HTR-8/SVneo (cell line): ENCODE data around the gene FGF8.
A peak's percentile ranks its signal among the peaks of the same experiment; 100 is the strongest.
"Not testable (repeated sequence)": the region's sequence is repeated elsewhere in the genome, so short reads cannot be mapped to it uniquely, and the experiment has no call there.

Experiments used
- DNase-seq: peaks from one replicate; pipeline ENCODE4 v3.0.0; 2011; ENCODE audit warnings: low spot score, mixed read lengths; ENCODE audit not compliant: insufficient read length
- FAIRE-seq: peaks from 2 replicates; lab custom pipeline; 2011; peaks lifted over from hg19 to GRCh38; lab: Jason Lieb, UNC

The FGF8 gene, protein sequence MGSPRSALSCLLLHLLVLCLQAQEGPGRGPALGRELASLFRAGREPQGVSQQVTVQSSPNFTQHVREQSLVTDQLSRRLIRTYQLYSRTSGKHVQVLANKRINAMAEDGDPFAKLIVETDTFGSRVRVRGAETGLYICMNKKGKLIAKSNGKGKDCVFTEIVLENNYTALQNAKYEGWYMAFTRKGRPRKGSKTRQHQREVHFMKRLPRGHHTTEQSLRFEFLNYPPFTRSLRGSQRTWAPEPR

DNA sequence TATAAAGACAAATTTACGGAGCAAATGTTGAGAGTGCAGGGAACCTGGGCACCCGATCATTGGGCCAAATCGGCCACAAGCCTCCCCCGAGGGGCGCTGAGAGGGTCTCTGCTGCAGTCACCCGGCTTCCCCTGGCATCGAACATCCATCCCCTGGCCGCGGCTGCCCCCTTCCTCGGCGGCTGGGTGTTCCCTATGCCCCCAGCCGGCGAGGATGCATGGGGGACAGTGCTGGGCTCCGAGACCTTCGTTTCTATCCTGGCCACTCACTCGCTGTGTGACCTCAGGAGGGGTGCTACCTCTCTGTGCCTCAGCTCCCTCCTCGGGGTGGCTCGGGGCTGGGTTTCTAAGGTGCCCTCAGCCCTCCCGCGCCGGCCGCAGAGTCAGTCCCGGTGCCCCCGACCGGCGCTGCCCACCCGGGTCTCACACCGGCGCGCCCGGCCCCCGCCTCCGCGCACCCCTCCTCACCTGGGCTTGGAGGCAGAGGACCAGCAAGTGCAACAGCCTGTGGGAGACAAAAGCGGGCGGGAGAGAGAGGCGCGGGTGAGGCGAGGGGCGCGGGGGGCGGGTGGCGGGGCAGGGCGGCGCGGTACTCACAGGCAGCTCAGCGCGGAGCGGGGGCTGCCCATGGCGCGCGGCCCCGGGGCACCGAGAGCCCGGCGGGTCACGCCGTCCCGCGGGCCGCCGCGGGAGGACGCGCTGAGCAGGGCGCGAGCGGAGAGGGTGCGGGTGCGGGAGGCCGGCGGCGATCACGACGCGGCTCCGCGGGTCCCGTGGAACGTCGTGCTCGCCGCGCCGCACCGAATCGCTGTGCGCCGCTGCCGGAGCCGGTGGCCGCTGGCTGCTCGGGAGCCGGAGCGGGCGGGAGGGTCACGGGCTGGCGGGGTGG, at the start of gene FGF8:
Gene FGF8 (minus strand): TSS at position 842 of the 888 bp plus-strand sequence. CDS start 214 bp downstream, at position 628.
- FAIRE-seq (peak; percentile 58), DNase-seq (no peak)

DNA sequence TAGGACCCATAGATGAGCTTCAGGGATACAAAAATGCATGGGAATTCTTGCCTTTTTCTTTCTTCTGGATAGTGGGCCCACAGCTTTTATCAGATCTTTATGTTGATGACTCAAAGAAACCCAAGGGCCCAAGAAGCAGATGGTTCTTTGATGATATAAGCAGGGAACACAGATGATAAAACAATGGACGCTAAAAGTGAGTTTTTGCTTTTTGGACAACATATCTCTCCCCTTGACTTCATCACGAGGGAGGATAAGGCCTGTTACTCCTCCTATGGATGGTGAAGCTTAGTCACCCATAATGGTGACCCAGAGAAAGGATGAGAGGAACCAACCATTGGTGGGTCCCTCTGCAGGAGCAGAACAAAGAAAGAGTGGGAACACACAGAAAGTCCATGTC, 48.8 kb upstream of the FGF8 start:
- no peak for FAIRE-seq
- DNase-seq: no peak

DNA sequence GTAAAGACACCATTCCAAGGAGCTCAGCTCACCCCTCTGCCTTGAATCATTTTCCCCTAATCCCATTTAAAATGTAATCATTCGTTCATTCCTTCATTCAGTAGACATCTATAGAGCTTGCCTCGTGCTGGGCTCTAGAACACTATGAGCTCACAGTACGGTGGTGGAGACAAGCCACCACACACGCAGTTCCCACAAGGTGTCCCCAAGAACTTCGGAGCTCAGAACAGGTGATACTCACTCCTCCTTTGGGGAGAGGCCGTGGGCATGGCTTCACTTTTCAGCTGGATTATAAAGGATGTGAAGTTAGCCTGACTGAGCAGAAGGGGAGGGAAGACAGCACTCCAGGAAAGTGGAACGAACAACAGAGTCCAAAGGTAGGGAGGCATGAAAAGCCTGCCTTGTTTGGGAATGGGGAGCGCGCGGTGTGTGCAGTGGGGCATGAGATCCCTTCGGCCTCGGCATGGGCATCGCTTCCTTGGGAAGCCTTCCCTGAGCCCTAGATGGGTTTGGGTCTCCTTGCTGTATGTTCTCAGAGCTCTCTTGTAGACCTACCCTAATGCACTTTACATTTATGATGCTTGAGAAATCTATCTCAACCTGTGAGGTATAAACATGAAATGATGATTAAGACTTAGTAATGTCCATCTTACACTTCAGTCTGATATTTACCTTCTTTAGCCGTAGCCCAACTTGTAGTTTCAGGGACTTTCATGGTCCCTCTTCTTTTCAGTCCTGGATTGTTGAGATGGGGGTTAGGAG, 43.1 kb upstream of the FGF8 start:
- DNase-seq (no peak), FAIRE-seq (no peak)

DNA sequence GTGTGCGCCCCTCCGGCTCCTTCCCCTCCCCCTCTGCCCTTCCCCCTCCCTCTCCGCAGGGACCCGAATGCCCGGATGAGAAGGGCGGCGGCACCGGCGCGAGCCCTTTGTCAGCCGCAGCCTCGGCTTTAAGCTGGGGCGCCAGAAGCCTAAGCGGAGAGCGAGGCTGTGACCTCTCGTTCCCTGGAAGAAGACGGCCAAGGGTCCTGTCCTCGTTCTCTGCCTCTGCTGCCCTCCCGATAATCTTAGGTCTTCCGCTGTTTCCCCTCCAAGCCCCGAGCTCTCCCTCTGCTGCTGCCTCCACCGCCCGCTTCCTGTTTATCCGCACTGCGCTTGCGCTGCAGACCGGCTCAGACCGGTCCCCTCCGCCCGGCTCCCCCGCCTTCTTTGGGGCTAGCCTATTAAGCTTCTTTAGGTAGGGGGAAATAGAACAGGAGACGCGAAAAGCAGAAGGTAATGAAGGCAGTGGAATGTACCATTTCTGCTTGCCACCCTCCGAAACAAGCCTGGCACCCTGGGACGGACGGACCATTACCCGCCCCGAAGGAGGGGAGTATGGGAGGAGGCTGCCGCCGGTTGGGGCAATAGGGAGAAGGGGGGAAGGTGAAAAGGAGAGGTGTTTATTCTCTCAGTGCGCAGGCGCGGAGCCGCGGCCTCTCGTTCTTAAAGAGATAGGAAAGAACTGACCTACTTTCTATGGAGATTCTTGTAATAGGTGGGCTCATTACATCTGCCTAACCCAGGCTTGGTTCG, 42.4 kb upstream of the FGF8 start, which contains the start of gene OGA:
Gene OGA (minus strand): TSS at position 326 of the 753 bp plus-strand sequence. CDS start 422 bp downstream, outside the sequence.
- FAIRE-seq (peak; percentile 94), DNase-seq (peak; percentile 97)

DNA sequence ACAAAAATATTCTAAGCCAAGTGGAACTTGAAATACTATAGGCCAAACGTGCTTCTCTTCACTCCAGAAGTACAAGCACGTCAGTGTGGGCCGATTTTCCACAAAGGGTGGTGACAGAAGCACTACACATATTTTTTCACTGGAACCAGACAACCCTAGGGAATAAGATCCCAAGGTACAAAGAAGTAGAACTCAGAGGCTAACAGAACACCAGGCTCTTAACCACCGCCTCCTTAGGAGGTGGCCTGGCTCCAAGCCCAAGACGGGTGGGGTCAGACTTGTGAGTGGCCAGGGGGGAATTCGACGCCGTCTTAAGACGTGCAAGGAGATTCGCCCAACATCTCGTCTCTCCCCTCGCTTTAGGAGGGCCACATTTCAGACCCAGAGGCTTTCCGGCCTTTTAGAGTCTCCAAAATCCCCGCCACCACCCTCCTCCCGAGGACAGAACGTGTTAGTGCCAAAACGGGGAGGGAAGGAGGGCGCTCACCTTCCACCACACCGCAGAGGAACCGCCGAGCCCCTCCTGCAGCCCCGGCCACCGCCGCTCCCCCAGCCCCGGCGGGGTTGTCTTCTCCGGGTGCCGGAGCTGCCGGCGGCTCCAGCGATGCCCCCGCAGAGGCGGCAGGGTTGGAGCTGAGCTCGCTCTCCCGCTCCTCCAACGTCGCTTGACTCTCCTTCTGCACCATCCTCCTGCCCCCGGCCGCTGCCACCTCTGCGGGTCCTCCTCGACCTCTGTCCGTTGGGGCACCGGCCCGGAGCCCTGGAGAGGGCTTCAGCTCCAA, 41.6 kb upstream of the FGF8 start:
- peak; percentile 80 for DNase-seq
- peak; percentile 59 for FAIRE-seq

DNA sequence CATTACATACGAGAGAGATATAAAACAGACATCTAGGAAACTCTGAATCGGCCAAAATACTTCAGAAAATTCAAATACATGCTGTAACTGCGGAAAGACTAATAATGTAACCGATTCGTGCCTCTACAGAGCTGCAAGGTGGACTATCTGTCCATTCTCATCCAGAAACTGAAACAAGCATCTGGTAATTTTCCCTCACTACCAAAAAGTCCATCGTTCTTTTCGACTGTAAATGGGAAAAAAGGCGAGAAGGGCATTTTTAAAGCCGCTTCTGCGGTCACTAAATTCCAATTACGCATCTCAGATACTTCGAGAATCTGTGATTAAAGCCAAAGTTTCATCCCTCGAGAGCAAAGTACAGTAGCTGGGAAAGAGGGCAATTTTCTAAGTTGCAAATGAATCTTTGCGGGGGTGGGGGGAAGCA, 41.0 kb upstream of the FGF8 start:
- no peak for DNase-seq
- FAIRE-seq: no peak

DNA sequence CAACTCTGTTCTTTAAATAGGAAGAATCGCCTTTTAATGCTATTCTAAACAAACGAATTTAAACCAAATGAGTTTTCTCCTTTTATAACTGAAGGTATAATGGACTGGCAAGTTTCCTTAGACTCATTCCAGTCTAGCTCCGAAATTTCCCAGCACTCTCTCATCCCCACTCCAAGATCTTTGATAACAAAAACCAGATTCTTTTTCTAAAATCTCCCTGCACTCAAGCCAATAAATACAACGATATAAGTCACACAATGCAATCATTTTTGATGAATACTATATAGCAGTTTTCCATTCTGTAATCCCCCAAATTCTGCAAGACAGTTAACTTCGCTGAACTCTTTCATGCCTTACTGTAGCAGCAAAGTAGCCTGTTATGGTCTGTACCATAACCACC, 40.5 kb upstream of the FGF8 start:
- FAIRE-seq: no peak
- no peak for DNase-seq

DNA sequence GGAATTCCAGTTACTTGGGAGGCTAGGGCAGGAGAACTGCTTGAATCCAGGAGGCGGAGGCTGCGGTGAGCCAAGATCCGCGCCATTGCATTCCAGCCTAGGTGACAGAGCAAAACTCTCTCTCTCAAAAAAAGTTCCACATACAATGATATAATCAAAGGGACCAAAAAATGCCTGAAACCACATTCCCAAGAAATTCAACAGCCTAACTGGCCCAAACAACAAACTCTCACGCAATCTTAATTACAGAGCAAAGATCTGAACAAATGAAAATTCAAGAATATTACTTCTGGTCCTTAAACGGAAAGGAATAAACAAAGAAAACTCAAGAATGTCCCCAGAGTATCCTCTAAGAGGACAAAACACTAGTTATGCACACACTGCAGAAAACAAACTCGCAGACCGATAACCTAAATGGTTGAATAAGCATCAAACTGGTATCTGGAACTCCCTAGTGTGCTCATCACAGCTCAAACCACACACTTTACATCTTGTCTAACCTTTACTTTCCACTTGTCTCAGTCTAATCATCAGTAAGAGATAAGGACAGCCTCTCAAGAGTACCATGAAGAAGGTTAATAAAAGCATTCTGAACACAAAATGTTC, 38.7 kb upstream of the FGF8 start:
- DNase-seq: no peak
- FAIRE-seq: no peak

DNA sequence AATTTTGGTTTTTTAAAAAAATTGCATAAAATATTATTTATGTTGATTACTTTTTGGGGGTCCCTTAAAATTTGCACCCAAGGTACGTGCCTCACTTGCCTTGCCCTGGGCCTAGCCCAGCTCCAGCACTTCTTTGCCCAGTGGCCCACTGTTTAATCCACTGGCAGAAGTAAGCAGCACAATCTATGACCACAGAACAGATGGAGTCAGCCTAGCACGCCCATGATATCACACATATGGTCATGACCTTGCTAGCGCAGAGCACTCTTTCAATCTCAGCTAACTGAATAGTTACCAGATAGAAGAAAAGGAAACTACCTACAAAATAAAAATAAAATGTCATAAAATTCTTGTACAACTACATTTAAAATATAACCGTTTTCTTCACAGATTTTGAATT, 36.7 kb upstream of the FGF8 start:
- DNase-seq: no peak
- FAIRE-seq: no peak

DNA sequence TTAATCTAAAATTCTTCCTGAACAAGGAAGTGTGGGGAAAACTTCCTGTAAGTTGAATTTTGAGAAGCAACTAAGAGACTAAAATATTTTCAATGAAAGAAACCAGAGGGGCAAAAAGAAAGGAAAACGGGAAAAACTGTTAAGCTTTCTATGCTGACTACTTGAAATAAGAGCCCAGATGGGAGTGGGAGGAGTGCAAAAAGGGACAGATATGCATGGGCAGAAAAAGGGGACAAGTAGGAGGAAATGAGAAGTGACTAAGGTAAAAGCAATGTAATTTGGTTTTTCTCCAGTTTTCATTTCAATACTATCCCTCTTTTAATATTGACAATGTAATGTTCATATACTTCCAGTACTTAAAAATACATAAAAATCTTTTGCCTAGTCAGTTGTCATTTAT, 31.2 kb upstream of the FGF8 start:
- DNase-seq (no peak), FAIRE-seq (no peak)

DNA sequence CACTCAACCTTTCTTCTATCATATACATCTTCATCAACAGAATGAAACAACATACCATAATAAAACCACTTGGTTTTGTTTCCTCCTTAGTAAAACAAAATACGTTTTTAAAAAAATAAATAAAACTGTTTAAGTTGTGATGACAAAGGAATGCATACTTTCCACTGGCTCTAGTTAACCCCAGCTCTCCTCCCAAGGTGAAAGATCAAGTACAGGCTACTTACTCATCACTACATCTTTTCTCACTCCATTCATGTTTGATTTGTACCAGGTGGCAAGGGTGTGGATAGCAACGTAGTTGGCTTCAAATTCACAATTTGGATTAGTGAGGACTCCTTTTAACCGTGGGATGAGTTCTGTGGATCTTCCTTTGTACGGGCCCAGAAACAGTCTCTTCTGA, 27.6 kb upstream of the FGF8 start:
- DNase-seq: no peak
- FAIRE-seq: no peak

DNA sequence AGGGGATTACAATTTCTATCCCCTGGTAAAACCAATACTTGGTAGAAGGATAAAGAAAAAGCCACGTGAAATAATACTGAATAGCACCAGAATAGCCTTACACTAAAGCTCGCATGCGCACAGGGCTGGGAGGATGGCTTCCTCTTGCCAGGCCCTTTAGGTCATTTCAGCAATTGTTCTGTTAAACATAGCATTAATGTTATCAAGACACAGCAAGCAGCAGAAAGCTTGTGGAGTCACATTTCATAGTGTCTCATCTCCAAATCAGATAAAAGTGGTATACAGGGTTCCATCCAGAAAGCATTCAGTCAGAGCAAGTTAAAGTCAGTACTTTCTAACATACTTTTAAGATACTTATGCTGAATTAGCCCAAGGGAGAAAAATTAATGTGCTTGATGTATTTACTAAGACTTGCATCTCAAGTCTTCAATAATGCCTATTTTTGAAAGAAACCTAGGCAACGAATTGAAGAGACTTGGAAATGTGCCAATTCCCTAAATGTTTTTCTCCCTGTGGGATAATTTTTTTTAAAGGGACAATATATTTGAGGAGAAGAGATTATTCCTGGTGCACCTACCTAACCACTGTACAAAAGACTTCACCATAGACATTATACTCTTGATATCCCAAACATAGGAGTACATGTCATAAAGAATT, 21.6 kb upstream of the FGF8 start:
- FAIRE-seq: no peak
- DNase-seq: no peak

DNA sequence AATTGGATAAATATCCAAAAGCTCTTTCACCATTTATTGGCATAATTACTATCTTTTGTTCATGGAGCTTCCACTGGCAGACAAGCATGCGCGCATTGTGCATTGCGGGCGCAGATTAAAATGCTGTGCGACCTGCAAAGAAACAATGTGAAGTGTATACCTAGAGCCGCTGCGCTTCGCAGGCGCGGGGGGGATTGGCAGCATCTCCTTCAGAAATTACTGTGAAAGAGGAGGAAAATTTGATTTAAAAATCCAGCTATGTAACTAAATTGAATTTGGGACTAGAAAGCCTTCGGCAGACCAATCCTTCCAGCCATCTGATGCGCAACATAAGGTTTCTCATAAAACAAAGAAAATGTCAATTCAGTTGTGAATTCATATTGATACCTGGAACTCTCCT, 17.6 kb upstream of the FGF8 start:
- no peak for DNase-seq
- no peak for FAIRE-seq

DNA sequence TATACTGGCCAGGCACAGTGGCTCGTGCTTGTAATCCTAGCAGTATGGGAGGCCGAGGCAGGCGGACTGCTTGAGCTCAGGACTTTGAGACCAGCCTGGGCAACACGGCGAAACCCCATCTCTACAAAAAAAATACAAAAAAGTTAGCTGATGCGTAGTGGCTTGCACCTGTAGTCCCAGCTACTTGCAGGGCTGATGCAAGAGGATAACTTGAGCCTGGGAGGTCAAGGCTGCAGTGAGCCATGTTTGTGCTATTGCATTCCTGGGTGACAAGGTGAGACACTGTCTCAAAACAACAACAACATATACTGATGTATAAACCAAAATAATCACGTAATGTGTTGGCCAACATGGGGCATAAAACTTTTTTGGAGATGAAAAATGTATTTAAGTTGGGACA, 13.8 kb upstream of the FGF8 start:
- no peak for DNase-seq
- FAIRE-seq: no peak

DNA sequence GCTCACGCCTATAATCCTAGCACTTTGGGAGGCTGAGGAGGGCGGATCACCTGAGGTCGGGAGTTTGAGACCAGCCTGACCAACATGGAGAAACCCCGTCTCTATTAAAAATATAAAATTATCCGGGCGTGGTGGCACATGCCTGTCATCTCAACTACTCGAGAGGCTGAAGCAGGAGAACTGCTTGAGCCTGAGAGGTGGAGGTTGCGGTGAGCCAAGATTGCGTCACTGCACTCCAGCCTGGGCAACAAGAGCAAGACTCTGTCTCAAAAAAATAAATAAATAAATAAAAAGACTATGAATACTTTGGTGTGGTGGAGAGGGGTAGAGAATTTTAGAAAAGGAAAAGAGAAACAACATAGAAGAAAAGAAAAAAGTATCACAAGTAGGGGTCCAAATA, 13.3 kb upstream of the FGF8 start:
- FAIRE-seq, DNase-seq: not testable (repeated sequence)

DNA sequence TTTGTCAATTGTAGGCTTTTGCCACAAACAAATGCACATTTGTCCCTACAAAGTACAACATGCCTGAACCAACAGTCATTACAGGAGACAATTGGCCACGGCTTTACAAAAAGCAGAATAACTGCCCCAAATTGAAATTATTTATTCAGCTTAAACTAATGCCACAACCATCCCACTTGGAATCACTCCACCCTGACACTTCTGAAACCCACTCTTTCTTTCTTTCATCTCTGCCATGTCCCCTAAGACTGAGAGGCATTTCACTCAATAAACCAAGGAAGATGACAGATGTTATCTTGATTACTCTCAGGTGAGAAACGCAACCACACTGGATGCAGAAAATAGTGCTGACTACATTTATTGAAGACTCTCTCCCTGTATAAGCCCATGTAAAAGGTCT, 9.9 kb upstream of the FGF8 start:
- DNase-seq (no peak), FAIRE-seq (no peak)

DNA sequence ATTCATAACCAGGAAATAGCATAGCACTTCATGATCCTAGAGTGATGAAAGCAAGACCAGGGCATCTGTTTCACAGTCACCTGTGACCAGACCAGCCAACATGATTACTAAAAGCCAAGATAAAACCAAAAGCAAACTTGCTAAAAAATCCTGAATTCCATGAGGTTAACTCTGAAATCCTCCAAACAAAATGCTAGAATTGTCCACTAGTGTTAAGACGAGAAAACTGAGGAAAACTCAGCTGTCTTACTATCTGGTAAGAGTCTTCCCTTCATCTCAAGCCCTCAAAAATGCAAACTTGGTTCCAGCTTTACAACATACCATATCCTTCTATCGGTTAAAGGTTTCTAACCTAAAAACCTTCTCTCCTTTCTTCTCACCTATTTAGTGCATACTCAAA, 8.6 kb upstream of the FGF8 start:
- FAIRE-seq (no peak), DNase-seq (no peak)

DNA sequence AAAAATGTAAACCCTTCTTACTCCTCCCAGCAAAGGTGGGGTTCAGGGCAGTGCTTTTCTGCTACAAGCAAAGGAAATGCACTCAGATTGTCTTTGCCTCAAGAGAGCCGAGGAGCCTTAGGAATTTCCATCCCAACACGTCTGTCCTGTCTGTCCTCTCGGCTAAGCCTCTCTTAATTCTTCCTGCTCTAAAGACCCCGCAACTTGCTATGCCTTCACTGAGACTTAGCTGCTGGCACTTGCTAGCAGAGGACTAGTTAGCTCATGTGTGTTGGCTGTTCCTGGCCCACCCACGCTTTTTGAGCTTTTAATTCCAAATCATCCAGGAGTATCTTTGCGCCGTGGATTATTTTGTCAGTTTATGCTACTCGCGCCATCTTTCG, 7.8 kb upstream of the FGF8 start:
- DNase-seq: no peak
- FAIRE-seq: no peak
